GM19438 (cell line): ENCODE results near the gene DNAI1.
"Not testable (repeated sequence)": the region's sequence is repeated elsewhere in the genome, so short reads cannot be mapped to it uniquely, and the experiment has no call there.

Experiments used
- ATAC-seq: cut with Tn5 transposase; IDR thresholded peaks from one replicate; pipeline ENCODE4 v1.9.1; 2021; ENCODE audit warnings: low read depth; ENCODE audit not compliant: unreplicated experiment

The DNAI1 gene

DNA sequence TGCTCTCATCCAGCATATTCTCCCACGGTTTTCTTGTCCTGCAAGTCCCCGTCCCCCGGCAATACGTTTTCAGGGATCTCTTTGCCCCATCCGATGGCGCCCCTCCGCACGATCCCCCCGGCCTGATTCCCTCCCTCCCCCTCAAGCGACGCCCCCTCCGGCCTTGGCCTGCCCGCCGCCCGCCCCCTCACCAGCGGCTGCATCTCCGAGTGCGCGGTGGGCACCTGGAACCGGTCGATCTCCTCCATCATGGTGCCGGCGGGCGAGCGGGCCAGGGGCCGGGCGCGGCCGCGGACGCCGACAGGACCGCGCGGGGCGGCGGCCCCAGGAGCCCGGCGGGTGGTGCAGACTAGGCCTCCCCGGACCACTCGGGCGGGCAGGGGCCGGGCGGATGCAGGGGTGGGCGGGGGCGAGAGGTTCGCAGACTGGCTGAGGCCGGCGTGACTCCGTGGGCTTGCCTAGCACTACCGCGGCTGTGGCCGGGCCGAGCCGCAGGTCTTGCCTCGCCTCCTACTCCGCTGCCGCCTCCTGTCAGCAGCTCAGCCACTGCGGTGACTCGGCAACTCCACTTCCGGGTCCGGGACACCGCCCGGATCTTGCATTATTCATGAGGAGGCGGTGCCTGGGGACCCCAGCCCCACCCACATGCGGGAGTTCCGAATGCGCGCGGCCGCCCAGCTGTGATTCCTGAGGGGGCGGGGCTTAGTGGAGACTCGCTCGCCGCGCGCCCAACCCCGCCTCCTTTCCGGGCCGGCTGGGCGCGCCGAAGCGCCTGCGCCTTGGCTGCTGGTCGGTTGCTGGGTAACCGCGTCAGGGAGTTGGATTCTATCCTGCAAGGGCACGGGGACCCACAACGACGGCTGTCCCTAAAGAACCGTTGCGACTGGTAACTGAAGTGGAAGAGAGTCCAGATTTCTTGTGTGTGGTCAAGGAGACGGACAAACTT, at the start of gene DNAI1, which contains the start of gene FAM219A:
TSS of gene DNAI1 (plus strand) at position 793 of the 946 bp plus-strand sequence. CDS start 201 bp downstream, outside the sequence.
TSS of gene FAM219A (minus strand) at position 558 of the 946 bp plus-strand sequence. CDS start at position 251, 307 bp downstream.
- ATAC-seq, result peak; percentile 99

DNA sequence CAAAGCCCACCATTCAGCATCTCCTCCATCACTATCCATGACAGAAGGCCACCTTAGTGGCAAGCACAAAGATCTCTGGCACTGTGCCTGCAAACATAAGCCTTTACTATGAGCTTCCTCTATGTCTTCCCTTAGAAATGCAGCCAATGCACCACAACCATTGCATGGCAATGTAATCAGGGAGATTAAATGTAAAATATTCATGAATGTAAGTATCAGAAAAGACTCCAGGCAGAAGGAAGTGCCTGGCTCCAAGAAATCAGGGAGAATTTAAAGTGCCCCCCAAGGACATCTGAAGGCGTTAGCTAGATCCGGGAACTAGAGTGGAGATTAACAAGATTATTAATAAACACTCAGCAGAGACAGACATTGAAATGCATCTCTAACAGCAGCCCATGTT, 49.5 kb upstream of the DNAI1 start:
- ATAC-seq, result no peak

DNA sequence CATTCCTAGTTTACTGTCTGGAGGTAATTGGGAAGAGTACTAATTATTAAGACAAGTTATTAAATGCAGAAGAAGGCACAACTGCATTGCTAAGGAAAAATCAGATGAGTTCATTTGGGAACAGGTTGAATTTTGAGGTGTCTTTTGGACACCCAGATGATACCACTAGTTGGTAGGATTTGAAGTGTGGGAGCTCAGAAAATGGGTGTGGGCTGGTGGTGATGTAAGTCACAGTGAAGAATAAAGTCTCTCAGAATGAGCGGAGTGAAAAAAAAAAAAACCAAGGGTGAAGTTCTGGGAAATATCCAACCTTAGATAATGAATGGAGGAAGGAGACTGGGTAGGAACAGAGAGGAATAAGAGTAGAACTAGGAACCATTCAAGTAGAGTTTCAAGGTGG, 46.3 kb upstream of the DNAI1 start:
- ATAC-seq, result no peak

DNA sequence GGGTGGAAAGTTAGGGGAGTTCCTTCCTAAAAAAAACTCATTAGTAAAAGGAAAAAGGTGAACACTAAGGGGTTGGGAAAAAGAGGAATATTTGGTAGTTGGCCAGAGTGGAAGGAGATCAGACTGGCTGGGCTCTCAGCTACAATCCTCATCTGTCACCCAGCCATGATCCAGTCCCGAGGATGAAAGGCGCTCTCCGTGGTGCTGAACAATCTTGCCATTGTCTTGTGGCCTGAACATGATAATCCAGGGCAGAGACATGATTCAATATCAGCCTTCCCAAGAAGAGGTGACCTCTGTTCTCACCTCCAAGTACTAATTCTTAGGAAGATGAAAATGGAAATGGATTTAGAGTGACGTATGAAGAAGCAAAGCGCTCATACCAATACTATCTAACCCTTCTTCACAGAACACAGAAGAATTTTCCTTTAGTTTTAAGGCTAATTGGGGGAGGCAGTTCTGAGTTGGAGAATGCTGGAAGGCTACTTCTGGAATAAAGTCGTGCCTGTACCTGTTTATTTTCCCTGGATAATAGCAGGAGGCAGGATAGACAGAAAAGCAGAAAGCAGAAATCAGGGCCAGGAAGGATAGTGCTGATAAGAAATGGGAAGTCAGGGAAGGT, 45.3 kb upstream of the DNAI1 start:
- no peak for ATAC-seq

DNA sequence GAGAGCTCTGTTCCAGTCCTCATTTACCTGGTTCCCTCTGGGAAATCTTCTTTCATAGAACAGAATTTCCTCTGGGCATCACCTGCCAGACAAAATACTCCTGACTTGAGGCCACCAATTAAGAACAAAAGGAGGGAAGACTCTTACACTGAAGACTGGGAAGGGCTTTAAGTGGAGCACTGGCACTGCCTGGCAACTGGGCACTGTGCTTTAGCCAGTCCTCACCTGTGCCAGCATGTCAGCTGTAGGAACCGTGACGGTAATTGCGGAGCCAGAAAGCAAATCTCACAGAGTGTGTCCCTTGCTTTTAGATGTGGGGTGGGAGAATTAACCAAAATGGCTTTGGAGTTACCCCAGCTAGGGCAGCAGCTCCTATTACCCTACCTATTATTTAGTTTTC, 40.9 kb upstream of the DNAI1 start:
- ATAC-seq, result no peak

DNA sequence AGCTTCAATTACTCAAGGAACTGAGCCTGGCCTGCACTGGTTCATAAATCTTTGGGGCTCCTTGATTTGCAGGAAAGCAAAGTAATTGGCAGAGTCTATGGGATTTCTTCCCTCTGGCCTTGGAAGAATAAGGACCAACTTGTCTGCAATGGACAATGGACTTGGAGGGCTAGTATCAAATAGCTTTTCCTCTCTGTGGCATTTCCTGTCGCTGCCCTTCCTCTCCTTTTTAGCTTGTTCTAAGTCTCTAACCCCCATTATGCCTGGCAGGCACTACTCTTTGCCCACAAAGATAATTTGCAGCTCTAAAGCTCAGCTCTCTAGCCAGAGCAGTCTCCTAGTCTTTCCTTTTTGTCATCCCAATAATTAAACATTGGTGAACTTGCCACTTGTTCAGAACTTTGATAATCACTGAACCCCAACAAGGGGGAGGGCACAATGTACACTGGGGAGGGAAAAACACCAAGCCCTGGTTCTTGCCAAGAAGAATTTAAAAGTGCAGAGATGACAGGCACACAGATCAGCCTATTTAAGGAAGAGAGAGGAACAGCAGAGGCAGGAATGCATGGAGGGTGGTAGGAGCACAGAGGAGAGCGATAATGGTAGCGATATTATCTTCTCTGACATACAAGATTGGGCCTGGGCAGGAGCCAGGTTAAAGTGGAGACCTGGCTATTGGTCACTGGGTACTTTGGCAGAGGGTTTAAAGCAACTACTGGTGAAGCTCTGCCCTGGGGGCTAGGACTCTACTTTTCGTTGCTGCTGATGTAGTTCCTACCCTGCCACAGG, 38.7 kb upstream of the DNAI1 start:
- no peak for ATAC-seq

DNA sequence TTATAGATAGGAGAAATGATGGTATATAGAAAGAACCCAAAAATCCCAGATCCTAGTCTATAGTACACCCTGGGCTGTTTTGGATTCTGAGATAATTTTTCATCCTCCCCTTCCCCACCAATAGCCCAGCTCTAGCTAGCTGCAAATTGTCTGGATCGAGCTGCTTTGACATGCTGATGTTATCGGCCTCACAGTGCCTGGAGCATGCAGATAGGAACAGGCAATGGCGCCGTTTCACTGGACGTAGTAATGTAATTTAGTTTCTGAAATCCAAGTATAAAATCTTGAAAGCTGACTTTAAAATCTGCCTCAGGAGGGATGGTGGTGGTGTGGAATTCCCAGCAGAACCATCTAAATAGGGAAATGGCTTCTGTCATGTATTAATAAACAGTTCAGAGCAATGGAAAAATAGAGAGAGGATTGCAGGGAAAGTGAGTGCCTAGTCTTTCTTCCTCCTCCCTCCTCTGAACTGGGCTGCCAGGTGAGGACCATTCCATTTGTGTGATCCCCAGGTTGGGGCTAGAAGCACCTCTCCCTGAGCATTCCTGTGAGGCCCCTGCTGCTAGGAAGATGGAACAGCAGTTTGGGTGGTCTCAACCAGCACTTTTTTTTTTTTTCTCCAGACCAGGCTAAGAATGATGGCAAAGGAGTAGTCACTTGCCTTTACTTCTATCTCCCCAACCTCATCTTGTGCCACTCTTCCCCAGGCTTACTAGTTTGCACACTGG, 32.1 kb upstream of the DNAI1 start:
- ATAC-seq, result no peak

DNA sequence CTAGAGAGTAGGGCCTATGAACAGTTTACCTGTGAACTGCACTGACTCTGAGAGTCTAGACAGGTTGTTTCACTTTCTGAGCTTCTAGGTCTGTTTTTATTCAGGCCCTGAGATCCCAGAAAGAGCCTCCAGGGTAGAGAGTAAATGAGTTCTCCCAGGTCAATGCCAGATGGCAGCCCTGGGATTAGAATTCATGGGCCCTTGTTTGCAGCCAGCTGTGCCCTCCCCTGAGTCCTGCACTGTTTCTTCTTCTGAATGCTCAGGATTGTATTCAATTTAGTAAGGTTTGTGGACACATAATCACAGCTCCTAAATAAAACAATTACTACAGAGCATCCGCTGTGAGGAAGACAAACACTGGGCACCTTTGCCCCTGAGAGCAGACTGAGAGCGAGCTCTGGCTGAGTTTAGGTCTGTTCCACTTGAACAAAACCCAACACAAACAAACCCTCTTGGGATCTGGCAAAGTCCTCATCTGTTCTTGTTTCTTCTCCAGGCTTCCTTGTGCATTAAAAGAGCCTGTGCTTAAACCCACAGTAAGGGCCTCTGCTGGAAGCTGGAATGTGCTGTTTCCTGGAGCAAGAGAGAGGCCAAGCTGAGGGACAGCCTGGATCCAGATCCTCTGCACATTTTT, 30.2 kb upstream of the DNAI1 start:
- no peak for ATAC-seq

DNA sequence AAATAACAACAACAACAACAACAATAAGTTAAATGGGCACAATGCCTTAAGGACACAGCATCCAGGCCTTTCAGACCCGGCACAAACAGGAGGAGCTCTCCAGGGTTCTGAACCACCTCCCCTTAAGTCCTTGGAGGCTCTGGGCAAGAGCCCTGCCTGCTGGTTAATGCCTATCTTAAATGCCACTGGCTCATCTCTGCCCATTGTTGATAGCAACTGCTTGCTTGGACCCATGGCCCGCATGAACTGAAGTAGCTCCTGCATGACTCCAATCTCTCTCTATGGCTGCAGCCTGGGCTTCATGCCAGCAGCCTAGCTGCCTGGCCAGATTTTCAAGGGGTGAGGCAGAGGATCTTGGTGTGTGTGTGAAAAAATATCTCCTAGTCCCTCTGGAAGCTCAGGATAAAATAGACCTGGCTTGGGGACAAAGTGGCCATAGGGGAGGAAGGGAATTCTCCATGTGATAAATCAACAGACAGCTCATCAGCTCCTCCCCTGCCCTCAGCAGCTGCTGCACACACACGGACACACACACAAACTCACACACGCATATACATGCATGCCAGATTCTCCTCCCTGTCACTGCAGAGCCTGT, 27.7 kb upstream of the DNAI1 start:
- no peak for ATAC-seq

DNA sequence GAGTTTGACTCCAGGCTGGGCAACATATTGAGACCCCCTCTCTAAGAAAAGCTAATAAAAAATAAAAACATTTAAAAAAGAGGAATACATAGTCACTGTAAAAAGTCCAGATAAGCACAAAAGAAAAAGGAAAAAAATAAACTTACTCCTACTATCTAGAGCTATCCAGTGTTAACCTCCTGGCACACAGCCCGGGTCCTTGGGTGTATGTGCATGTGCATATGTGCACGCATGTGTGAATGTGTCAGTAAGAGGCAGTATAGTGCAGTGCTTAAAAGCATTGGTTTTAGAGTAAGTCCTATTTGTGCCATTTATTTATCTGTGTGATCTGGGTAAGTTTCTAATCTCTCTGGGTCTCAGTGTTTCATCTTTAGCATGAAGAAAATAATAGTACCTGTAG, 26.9 kb upstream of the DNAI1 start:
- no peak for ATAC-seq

DNA sequence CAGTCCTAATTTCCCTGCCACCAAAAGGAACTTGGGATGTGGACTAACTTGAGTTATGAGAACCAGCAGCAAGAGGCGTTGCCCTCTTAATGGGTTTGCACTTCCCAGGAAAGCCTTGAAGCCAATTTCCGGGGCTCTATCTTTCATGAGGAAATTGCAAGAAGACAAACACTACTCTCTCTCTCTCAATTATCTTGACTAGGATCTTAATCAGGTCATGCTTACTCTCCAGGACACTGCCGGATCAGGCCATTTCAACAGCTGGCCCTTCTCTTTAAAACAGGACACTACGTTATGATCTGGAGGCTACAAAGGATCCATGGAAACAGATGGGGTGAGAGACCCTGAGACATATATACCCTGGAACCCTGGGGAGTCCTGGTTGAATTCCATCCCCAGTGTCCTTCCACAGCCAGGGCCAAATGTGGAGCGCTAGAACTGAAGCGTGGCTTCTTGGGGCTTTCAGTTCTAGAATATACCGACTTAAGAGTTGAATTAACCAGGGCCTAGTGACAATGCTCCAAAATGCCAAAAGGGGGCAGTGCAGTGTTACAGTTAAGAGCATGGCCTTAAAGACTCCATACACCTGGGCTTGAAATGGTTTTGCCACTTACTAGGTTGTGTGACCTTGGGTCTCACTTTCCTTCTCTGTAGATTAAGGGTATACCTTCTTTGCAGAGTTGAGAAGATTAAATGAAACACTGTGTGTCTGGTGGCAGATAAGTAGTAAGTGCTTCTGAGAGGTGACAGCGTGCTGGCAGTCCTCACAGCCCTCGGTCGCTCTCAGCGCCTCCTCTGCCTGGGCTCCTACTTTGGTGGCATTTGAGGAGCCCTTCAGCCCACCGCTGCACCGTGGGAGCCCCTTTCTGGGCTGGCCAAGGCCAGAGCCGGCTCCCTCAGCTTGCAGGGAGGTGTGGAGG, 21.3 kb upstream of the DNAI1 start:
- no peak for ATAC-seq

DNA sequence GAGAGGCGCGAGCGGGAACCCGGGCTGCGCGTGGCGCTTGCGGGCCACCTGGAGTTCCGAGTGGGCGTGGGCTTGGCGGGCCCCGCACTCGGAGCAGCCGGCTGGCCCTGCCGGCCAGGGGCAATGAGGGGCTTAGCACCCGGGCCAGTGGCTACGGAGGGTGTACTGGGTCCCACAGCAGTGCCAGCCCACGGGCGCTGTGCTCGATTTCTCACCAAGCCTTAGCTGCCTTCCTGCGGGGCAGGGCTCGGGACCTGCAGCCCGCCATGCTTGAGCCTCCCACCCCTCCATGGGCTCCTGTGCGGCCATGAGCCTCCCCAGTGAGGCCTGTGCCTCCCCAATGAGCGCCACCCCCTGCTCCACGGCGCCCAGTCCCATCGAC, 20.7 kb upstream of the DNAI1 start:
- not testable (repeated sequence) for ATAC-seq

DNA sequence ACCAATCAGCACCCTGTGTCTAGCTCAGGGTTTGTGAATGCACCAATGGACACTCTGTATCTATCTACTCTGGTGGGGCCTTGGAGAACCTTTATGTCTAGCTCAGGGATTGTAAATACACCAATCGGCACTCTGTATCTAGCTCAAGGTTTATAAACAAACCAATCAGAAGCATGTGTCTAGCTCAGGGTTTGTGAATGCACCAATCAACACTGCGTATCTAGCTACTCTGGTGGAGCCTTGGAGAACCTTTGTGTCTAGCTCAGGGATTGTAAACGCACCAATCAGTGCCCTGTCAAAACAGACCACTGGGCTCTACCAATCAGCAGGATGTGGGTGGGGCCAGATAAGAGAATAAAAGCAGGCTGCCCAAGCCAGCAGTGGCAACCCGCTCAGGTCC, 20.1 kb upstream of the DNAI1 start:
- not testable (repeated sequence) for ATAC-seq

DNA sequence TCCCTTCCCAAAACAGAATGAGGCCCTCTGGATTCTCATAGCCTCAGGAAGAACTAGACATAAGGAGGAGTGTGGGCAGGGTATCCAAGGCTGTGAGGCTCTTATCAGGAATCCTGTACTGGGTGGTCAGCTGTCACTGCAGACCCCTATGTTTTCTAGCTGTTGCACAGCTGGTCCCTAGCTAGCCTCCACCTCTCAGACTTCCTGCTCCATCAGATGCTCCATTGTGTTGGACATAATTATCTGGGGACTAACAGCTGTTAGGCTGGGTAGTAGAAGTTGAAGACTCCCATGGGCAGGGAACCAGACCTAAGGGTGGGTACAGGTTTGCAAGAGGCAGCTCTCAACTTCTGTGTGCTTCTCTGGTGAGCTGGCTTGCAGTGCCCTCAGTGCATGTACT, 18.6 kb upstream of the DNAI1 start:
- ATAC-seq, result no peak

DNA sequence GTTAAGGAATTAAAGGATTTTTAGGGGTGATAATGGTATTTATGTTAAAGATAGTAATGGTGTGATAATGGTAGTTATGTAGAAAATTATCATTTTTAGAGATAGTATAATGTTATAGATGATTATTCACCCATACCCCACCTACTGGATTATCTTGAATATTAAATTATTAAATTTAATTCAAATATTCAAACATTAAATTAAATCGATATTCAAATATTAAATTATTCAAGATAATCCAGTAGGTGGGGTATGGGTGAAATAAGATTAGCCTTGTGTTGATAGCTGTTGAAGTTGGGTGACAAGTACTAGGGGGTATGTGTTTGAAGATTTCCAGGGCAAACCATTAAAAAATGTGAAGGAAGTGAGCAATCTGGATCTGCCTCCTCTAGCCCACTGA, 15.8 kb upstream of the DNAI1 start:
- ATAC-seq, result no peak

DNA sequence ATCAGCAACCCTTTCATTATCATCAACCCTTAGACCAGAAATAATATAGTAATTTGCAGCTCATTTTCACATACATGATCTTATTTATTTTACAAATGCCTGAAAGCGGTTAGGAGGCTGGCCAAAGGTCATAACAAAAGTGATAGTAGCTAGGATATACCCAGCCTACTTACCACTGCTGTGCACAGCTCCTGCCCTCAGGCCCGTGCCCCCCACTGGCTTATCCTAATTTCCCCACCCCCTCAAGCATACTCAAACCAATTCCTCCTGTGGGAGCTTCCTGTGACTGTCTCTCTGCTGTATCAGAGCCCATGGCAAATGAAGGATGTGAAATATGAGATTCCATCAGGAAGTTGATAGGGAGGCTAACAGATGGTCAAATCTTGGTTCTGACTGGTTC, 15.1 kb upstream of the DNAI1 start:
- ATAC-seq, result no peak

DNA sequence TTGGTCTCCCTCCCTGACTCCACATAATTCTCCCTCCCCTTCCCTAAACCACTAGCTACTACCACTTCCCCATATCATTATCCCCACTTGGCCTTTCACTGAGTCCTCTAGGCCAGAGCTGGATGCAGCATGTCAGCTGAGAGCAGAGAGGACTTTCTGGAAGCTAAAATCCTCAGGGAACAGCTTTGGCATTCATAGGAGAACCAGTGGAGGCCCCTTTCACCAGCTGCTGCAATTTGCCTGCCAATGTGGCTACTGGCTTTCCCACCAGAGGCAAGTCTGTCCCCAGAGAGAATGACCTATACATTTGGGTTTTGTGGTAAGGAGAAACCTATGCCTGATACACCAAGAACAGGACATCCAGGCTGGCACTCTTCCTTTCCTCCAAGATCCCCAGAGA, 14.6 kb upstream of the DNAI1 start:
- ATAC-seq, result no peak

DNA sequence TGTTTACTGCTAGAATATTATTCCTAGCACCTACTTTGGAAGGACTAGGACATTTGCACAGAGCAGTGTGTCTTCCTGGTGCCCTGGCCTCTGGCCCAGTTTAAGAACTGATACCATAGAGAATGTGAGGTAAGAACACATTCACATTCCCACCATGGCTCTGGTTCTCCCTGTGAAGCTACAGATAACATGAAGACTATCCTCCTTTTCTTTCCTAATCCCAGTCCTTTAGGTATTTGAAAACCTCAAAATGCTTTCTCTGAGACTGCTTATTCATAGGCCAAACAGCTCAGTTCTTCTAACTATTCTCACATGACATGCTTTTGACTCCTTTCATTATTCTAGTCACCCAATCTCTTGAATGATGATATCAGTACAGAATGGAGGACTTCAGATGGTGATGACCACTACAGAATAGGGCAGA, 12.1 kb upstream of the DNAI1 start:
- ATAC-seq, result no peak

DNA sequence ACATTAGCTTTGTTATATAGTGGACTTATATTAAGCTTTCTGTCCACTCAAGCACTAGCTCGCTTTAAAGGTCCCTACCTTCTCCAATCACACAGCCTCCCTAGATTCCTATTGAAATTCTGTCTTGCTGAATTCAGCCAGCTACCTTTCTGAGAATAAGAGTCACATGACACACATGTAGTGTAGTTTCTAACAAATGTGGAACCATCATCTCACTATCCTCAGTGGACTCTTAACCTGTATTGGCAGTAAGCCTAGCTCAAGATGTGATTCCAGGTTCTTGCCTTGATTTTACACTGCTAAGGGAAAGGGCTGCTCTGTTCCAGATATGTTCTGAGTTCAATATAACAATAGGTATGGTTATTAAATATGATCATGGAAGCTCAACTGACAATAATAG, 11.7 kb upstream of the DNAI1 start:
- no peak for ATAC-seq
